GM20000 (cell line): ENCODE data around the gene ANKS6.
"Not testable (repeated sequence)": the region's sequence is repeated elsewhere in the genome, so short reads cannot be mapped to it uniquely, and the experiment has no call there.

ENCODE experiments used
- DNase-seq: peaks from one replicate; pipeline ENCODE4 v3.0.0; 2012; ENCODE audit warnings: low spot score
- TF ChIP-seq, protein P1 (sequence below): IDR thresholded peaks from 2 replicates; pipeline ENCODE4 v1.5.1; 2012; ENCODE audit warnings: mild to moderate bottlenecking, control low read depth; ENCODE audit errors: extremely low read depth, missing control alignments

The ANKS6 gene

DNA sequence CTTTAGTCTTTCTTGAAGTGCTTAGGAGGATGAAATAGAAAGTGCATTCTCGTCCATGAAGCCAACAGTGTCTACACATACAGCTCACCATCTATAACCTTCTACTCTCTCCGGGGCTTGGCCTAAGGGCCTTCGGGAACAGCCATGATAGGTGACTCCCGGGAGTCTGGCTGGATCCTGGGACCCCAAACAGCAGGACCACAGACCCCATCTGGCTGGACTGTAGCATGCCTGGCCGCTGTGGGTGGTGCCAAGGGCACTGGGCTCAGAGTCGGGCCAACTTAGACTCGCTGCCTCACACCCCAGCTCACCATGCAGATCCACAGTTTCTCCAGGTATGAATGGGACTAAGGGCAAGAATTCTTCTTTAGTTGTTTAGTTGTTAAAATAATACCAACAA, 104.0 kb downstream of the ANKS6 start:
- TF ChIP-seq, protein P1, sequence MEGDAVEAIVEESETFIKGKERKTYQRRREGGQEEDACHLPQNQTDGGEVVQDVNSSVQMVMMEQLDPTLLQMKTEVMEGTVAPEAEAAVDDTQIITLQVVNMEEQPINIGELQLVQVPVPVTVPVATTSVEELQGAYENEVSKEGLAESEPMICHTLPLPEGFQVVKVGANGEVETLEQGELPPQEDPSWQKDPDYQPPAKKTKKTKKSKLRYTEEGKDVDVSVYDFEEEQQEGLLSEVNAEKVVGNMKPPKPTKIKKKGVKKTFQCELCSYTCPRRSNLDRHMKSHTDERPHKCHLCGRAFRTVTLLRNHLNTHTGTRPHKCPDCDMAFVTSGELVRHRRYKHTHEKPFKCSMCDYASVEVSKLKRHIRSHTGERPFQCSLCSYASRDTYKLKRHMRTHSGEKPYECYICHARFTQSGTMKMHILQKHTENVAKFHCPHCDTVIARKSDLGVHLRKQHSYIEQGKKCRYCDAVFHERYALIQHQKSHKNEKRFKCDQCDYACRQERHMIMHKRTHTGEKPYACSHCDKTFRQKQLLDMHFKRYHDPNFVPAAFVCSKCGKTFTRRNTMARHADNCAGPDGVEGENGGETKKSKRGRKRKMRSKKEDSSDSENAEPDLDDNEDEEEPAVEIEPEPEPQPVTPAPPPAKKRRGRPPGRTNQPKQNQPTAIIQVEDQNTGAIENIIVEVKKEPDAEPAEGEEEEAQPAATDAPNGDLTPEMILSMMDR: no peak
- no peak for DNase-seq

DNA sequence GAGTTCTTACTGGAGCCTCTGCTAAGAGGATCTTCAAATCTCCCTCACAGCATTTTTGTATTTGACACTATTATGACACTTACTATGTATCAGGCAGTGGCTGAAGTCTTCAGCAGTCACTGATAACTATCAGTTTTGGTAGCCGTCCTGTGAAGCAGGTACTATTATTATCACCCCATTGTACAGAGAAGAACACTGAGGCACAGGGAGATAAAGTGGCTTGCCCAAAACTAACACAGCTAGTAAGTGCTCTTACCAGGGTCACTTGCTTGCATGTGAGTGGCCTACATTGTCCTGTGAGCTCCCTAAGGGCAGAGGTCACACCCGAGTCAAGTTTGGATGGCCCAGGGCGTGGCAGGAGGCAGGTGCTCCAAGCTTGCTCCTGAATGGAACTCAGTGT, 104.5 kb downstream of the ANKS6 start:
- TF ChIP-seq, protein P1: no peak
- DNase-seq: no peak

DNA sequence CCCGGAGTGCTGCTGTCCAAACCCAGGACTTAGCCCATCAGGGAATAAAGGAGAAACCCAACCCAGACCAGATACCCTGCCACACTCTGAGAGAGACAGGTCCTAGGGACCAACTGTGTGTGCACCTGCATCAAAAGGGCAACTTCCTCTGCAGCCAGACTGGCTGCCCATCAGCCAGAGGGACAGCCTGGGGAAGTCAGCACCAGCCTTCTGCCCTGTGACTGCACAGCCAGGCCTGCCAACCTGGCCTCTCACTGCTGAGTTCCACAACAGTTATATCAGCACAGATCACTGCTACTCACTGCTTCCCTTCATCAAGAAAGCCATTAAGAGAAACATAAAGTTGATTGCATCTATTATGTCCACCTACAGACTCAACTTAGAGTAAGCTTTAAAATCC, 105.7 kb downstream of the ANKS6 start:
- no peak for DNase-seq
- TF ChIP-seq, protein P1: no peak

DNA sequence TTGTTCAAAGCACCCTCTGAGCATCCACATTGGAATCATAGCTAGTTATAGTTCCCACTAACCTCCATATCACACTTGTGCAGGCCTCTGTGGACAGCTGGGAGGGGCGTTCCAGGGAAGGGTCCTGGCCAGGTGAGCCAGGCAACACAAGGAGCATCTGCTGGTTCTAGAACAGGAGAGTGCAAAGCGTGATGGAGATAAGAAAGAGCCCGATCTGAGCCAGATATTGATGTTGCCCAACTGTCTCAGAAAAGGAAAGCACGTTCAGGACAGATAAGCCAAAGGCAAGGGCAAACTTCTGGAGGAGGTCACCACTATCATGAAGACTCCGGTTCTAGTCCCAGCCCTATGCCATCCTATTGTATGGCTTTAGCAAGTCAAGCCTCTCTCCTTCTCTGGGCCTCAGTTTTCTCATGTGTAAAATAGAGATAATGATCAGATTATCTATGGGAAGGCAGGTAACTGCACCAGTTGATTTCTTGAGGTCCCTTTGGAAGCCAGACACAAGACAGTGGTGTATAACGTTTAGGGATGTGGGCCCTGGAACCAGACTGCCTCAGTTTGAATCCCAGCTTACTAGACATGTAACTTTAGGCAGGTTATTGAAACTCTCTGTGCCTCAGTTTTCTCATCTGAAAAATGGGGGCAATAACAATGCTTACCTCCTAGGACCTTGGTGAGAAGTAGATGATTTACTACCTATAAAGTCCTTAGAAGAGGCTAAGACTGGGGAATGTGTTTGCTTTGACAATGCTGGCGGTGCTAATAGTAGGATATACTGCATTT, 107.5 kb downstream of the ANKS6 start:
- DNase-seq: no peak
- TF ChIP-seq, protein P1: no peak

DNA sequence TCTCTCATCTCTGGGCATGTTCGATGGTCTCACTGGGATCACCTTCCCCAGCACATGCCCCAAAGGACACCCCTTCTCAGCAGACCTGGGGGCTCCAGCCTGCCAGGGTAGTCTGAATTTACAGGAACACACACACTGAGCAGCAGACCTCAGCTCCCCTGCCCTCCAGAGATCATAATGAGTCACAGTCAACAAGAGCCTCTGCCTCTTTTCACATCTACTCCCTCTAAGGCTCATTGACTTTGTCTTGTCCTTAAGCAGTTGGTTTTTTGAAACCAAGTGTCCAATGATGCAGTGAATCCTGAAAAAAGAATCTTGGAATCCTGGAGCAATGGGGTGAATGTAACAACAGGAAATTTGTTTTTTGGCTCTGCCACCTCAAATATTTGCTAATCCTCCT, 108.4 kb downstream of the ANKS6 start:
- no peak for DNase-seq
- TF ChIP-seq, protein P1: no peak

DNA sequence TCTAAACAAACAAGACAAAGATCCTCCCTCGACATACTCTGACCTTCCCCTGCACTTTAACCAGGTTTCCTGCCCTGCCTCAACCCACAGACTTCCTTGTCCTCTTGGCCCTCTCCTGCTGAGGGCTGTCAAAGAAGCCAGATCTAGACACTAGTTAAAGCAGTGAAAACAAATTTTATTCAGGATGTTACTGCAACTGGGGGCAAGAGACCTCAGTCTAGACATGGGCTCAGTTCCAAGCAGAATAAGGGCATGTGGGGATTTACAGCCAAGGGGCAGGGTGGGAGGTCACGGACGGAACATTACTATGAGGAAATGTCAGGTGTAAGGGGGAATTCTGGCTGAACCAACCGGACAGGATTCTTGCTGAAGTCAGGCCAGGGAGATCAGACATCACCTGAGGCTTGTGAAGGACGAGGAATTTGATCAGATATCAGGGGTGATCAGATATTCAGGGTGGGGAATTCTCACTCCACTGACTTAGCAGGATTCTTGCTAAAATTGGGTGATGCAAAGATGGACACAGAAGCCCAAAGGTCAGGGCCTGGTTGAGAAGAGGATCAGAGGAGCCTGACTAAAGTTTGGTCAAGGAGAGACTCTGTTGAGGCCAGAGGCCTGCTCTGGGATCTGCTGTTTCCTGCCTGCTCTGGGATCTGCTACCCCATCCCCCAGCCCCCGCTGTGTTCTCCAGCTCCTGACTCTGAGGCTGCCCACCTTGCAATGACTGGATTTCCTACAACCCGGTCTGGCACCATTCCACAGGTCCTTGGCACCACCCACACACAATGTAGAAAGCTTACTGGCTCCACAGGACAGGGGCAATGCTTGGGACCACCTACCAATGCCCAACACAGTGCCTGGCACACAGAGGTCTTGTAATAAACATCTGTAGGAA, 109.1 kb downstream of the ANKS6 start:
- no peak for DNase-seq
- TF ChIP-seq, protein P1: no peak

DNA sequence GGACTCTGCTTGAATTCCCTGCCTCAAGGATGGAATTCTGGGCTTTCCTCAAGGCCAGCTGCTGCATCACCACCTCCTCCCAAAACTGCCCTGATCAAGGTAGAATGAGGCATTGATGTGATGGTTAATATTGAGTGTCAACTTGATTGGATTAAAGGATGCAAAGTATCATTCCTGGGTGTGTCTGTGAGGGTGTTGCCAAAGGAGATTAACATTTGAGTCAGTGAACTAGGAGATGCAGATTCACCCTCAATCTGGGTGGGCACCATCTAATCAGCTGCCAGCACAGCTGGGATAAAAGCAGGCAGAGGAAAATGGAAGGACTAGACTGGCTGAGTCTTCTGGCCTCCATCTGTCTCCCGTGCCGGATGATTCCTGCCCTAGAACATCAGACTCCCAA, 111.5 kb downstream of the ANKS6 start:
- DNase-seq: not testable (repeated sequence)
